Endothelial cell of umbilical vein (primary cell): ENCODE results near the gene SASH3. TPM values are rescaled to one million over a fixed set of nuclear protein-coding genes. Genes with fewer than 3 reads are reported as not detected.

Source experiments
- BruUV-seq: library from RNA; stranded (reverse); fragments of 400-500 nt; replicated peaks from 2 replicates; lab custom pipeline; 2021; lab: Mats Ljungman, UMichigan
- CTCF ChIA-PET: fragments of 300-600, 350-600 bp; sonication (Branson Sonifier 250); formaldehyde crosslinking; loops from one replicate; lab custom pipeline; 2021; ENCODE audit warnings: antibody characterized with exemption, inconsistent platforms; lab: Charles Lee
- POLR2A ChIA-PET: fragments of 300-600, 350-600 bp; sonication (Branson Sonifier 250); formaldehyde crosslinking; loops from one replicate; lab custom pipeline; 2021; ENCODE audit warnings: antibody characterized with exemption, inconsistent platforms; lab: Charles Lee
- DNase-seq: peaks from one replicate; pipeline ENCODE4 v3.0.0-alpha.2; 2011; ENCODE audit warnings: low read depth, low spot score
- FAIRE-seq: peaks from 2 replicates; lab custom pipeline; 2011; peaks lifted over from hg19 to GRCh38; lab: Jason Lieb, UNC
- H2AFZ ChIP-seq: 2 replicates; pipeline ENCODE4 v1.6.0; 2012; ENCODE audit warnings: low read depth, low read length, control low read depth, inconsistent platforms
- H3K27ac ChIP-seq: 2 replicates; pipeline ENCODE4 v1.5.1; 2011; ENCODE audit warnings: low read depth, mild to moderate bottlenecking, control low read depth, low read length, moderate library complexity; ENCODE audit not compliant: insufficient read depth
- H3K27me3 ChIP-seq, 2 experiments: 2 replicates each; pipeline versions ENCODE4 v1.6.0 to v1.6.1; 2011; ENCODE audit warnings: low read length in 2 of 2, mixed read lengths in 1 of 2; ENCODE audit not compliant: control insufficient read depth in 2 of 2, insufficient read depth in 2 of 2
- H3K36me3 ChIP-seq, 2 experiments: 2 replicates in 1 of 2; 3 replicates in 1 of 2; pipeline ENCODE4 v1.5.1; 2011; ENCODE audit warnings: low read length in 2 of 2, mild to moderate bottlenecking in 1 of 2, moderate library complexity in 1 of 2; ENCODE audit not compliant: control insufficient read depth in 2 of 2, insufficient read depth in 2 of 2; ENCODE audit errors: extremely low read depth in 1 of 2
- H3K4me1 ChIP-seq: 3 replicates; pipeline ENCODE4 v1.5.1; 2011; ENCODE audit warnings: mild to moderate bottlenecking, low read length; ENCODE audit not compliant: control insufficient read depth, insufficient read depth; ENCODE audit errors: extremely low read depth
- H3K4me2 ChIP-seq: 2 replicates; pipeline ENCODE4 v1.6.1; 2011; ENCODE audit warnings: low read length, control low read depth, mixed read lengths; ENCODE audit not compliant: insufficient read depth
- H3K4me3 ChIP-seq, 3 experiments: fragments of 200-600 bp in 1 of 3; sonication (generic), shearing (Covaris generic) in 1 of 3; replicated peaks in 1 of 3; 2 replicates each; pipeline ENCODE4 v1.5.1; 2011 to 2016; ENCODE audit warnings: control low read depth in 3 of 3, low read length in 3 of 3, mild to moderate bottlenecking in 2 of 3, inconsistent platforms in 1 of 3, low read depth in 1 of 3, moderate library complexity in 1 of 3; ENCODE audit not compliant: insufficient read depth in 1 of 3
- H3K79me2 ChIP-seq: 2 replicates; pipeline ENCODE4 v1.6.0; 2012; ENCODE audit warnings: low read length, inconsistent platforms; ENCODE audit not compliant: control insufficient read depth, insufficient read depth
- H3K9ac ChIP-seq: replicated peaks from 2 replicates; pipeline ENCODE3; 2011; ENCODE audit warnings: low read length, control low read depth; ENCODE audit not compliant: insufficient read depth; ENCODE audit errors: extremely low read depth
- H3K9me1 ChIP-seq: replicated peaks from 3 replicates; pipeline ENCODE4 v1.6.0; 2011; ENCODE audit warnings: mild to moderate bottlenecking, low read length; ENCODE audit not compliant: control insufficient read depth, insufficient read depth; ENCODE audit errors: extremely low read depth
- H3K9me3 ChIP-seq: replicated peaks from 2 replicates; pipeline ENCODE4 v1.5.1; 2012; ENCODE audit warnings: low read length, inconsistent platforms; ENCODE audit not compliant: control insufficient read depth, insufficient read depth
- H4K20me1 ChIP-seq: replicated peaks from 2 replicates; pipeline ENCODE3; 2011; ENCODE audit warnings: mild to moderate bottlenecking, low read length; ENCODE audit not compliant: control insufficient read depth, insufficient read depth; ENCODE audit errors: extremely low read depth
- EZH2 ChIP-seq: IDR thresholded peaks from 2 replicates; pipeline ENCODE4 v1.6.1; 2012; ENCODE audit warnings: borderline replicate concordance, low read depth, mild to moderate bottlenecking, moderate library complexity, low read length, inconsistent platforms; ENCODE audit not compliant: severe bottlenecking
- FOS ChIP-seq: IDR thresholded peaks from 2 replicates; pipeline ENCODE4 v1.6.1; 2011; ENCODE audit warnings: mild to moderate bottlenecking, low read length, moderate library complexity, borderline replicate concordance; ENCODE audit not compliant: insufficient read depth
- GATA2 ChIP-seq: IDR thresholded peaks from 2 replicates; pipeline ENCODE4 v1.7.0; 2011; ENCODE audit warnings: low read depth, mild to moderate bottlenecking, moderate library complexity, mixed read lengths, low read length; ENCODE audit not compliant: insufficient read length, insufficient read depth
- JUN ChIP-seq: IDR thresholded peaks from 2 replicates; pipeline ENCODE4 v1.6.1; 2011; ENCODE audit warnings: borderline replicate concordance, low read depth; ENCODE audit not compliant: insufficient read length, insufficient read depth
- MYC ChIP-seq: IDR thresholded peaks from one replicate; pipeline ENCODE4 v1.6.1; 2011; ENCODE audit warnings: mild to moderate bottlenecking, low read depth, low read length
- POLR2A ChIP-seq: IDR thresholded peaks from 2 replicates; pipeline ENCODE4 v1.6.1; 2012; ENCODE audit warnings: low read depth, mild to moderate bottlenecking, control low read depth, low read length
- POLR2AphosphoS5 ChIP-seq: IDR thresholded peaks from 2 replicates; pipeline ENCODE4 v1.6.1; 2012; ENCODE audit warnings: low read depth, mild to moderate bottlenecking, control low read depth, low read length, moderate library complexity; ENCODE audit not compliant: insufficient read depth
- dilution Hi-C: fragments of 300-500 bp; cut with MboI; formaldehyde crosslinking; loops from one replicate; pipeline ENCODE4 v1.15.0; 2019; ENCODE audit warnings: low sequenced_read_pairs; ENCODE audit not compliant: extremely low pct_ligation_motif_present
- intact Hi-C: fragments of 100-400 bp; cut with micrococcal nuclease; formaldehyde crosslinking; loops from one replicate; pipeline ENCODE4 v1.10.0; 2022
- polyA plus RNA-seq, 4 experiments: library from polyadenylated mRNA; depleted of rRNA in 3 of 4; stranded (reverse) in 3 of 4; unstranded in 1 of 4; fragments of >200 nt; gene quantifications; 2 replicates each; pipeline versions ENCODE4 v1.2.1 to v1.2.3, GENCODE V29; 2011 to 2012; ENCODE audit warnings: missing spikeins in 1 of 4
- total RNA-seq: library from RNA; stranded (reverse); gene quantifications from 2 replicates; pipeline ENCODE4 v1.2.3, GENCODE V29; 2021
- TF ChIP-seq, protein P1 (sequence below): IDR thresholded peaks from 2 replicates; pipeline ENCODE4 v1.6.1; 2011; ENCODE audit not compliant: insufficient read depth, insufficient read length
- TF ChIP-seq, protein P2 (sequence below), 2 donors: IDR thresholded peaks; 1 replicate in 1 of 2; 2 replicates in 1 of 2; pipeline ENCODE4 v1.5.1; 2011; ENCODE audit warnings: low read length in 2 of 2, mild to moderate bottlenecking in 2 of 2, moderate library complexity in 2 of 2, control low read depth in 1 of 2, inconsistent platforms in 1 of 2, low read depth in 1 of 2; ENCODE audit not compliant: insufficient read depth in 1 of 2; ENCODE audit errors: extremely low read depth in 1 of 2

Gene SASH3
- total and polyA plus RNA-seq, 2 donors (not counting 3 experiments of a cell fraction or from before 2014, with no cell fraction given): not detected

DNA sequence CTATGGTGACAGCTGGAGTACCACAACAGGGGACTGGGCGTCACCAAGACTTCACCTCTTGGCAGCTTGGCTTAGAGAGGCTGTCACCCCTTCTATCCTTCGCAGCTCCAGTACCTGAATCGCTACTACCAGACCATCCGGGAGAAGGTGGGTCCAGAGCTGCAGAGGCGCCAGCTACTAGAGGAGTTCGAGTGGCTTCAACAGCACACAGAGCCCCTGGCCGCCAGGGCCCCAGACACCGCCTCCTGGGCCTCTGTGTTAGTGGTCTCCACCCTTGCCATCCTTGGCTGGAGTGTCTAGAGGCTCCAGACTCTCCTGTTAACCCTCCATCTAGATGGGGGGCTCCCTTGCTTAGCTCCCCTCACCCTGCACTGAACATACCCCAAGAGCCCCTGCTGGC lies 11.6 kb upstream of the SASH3 start:
- intact Hi-C loops (no loop called here), dilution Hi-C loops (no loop called here)
- Histone ChIP-seq H3K4me1 (no peaks in the 10 kb centered on the region), H3K27ac (no peak overlapping the region), H3K4me2 (no peak overlapping the region), H3K79me2 (no peaks in the 10 kb centered on the region), H3K9ac (no peak overlapping the region), H3K4me3 (no peak overlapping the region), H4K20me1 (no peaks in the 10 kb centered on the region), H2AFZ (no peak overlapping the region), H3K27me3 (no peaks in the 10 kb centered on the region), H3K9me3 (no peaks in the 10 kb centered on the region), H3K9me1 (no peaks in the 10 kb centered on the region), H3K36me3 (no peaks in the 10 kb centered on the region)
- CTCF ChIA-PET: no interaction called here
- no peak for FAIRE-seq
- DNase-seq: no peak
- POLR2A ChIA-PET: no interaction called here
- TF ChIP-seq EZH2: no peak
- no peak for TF ChIP-seq JUN
- no peak for TF ChIP-seq POLR2A
- no peak for TF ChIP-seq POLR2AphosphoS5
- TF ChIP-seq GATA2: no peak
- TF ChIP-seq, protein P1, sequence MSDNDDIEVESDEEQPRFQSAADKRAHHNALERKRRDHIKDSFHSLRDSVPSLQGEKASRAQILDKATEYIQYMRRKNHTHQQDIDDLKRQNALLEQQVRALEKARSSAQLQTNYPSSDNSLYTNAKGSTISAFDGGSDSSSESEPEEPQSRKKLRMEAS: no peak
- TF ChIP-seq, protein P2, sequence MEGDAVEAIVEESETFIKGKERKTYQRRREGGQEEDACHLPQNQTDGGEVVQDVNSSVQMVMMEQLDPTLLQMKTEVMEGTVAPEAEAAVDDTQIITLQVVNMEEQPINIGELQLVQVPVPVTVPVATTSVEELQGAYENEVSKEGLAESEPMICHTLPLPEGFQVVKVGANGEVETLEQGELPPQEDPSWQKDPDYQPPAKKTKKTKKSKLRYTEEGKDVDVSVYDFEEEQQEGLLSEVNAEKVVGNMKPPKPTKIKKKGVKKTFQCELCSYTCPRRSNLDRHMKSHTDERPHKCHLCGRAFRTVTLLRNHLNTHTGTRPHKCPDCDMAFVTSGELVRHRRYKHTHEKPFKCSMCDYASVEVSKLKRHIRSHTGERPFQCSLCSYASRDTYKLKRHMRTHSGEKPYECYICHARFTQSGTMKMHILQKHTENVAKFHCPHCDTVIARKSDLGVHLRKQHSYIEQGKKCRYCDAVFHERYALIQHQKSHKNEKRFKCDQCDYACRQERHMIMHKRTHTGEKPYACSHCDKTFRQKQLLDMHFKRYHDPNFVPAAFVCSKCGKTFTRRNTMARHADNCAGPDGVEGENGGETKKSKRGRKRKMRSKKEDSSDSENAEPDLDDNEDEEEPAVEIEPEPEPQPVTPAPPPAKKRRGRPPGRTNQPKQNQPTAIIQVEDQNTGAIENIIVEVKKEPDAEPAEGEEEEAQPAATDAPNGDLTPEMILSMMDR (IDR thresholded peaks at IDR 0.05; ENCODE audit: extremely low read depth in 1 of 2, insufficient read depth in 1 of 2, low read depth in 1 of 2, low read length in 2 of 2): no peak
- TF ChIP-seq FOS: no peak
- TF ChIP-seq MYC: no peak
- no TSS peak for BruUV-seq
